B cell (primary cell): ENCODE data around the gene LARGE1. TPM values are rescaled to one million over a fixed set of nuclear protein-coding genes. Genes with fewer than 3 reads are reported as not detected.

Experiments
- ATAC-seq: fragments of 200-7000 bp; cut with Tn5 transposase; one replicate; pipeline ENCODE4 v1.10.0; 2021; ENCODE audit warnings: low read depth, mild to moderate bottlenecking, moderate number of reproducible peaks, moderate library complexity
- CTCF ChIA-PET: fragments of 350-600 bp; sonication (Branson Sonifier 250); formaldehyde crosslinking; loops from one replicate; lab custom pipeline; 2021; ENCODE audit warnings: antibody characterized with exemption, inconsistent platforms; lab: Charles Lee
- POLR2A ChIA-PET: fragments of 350-600 bp; sonication (Branson Sonifier 250); formaldehyde crosslinking; loops from one replicate; lab custom pipeline; 2021; ENCODE audit warnings: antibody characterized with exemption; lab: Charles Lee
- DNase-seq: peaks from one replicate; pipeline ENCODE4 v3.0.0; 2013
- H2AFZ ChIP-seq: 2 replicates; pipeline ENCODE4 v1.6.1; 2012; ENCODE audit warnings: mild to moderate bottlenecking, low read depth, low read length; ENCODE audit not compliant: insufficient read depth, poor library complexity, severe bottlenecking
- H3K27ac ChIP-seq, 2 donors: 1 replicate in 1 of 2; 2 replicates in 1 of 2; pipeline ENCODE4 v1.5.1; 2012 to 2013; ENCODE audit warnings: low read length in 2 of 2, mild to moderate bottlenecking in 2 of 2, moderate library complexity in 1 of 2
- H3K27me3 ChIP-seq, 4 experiments: fragments of 200-600 bp in 1 of 4; sonication (generic) in 1 of 4; replicated peaks in 1 of 4; 1 replicate in 2 of 4; 2 replicates in 2 of 4; pipeline versions ENCODE4 v1.6.1 to v1.7.0; 2013 to 2016; ENCODE audit warnings: low read length in 3 of 4, mild to moderate bottlenecking in 2 of 4, mixed read lengths in 1 of 4, moderate library complexity in 1 of 4; ENCODE audit not compliant: insufficient read depth in 4 of 4, control insufficient read depth in 3 of 4; ENCODE audit errors: control extremely low read depth in 1 of 4
- H3K36me3 ChIP-seq, 2 experiments: replicated peaks in 1 of 2; 1 replicate in 1 of 2; 2 replicates in 1 of 2; pipeline versions ENCODE4 v1.6.1 to v1.7.1; 2013; ENCODE audit warnings: low read length in 1 of 2; ENCODE audit not compliant: insufficient read depth in 2 of 2, control insufficient read depth in 1 of 2; ENCODE audit errors: control extremely low read depth in 1 of 2, extremely low read depth in 1 of 2
- H3K4me1 ChIP-seq, 2 donors: fragments of 200-600 bp in 1 of 2; sonication (generic) in 1 of 2; 1 replicate in 1 of 2; 2 replicates in 1 of 2; pipeline versions ENCODE4 v1.5.1 to v1.6.1; 2013 to 2017; ENCODE audit warnings: low read length in 2 of 2; ENCODE audit not compliant: control insufficient read depth in 2 of 2, insufficient read depth in 2 of 2
- H3K4me2 ChIP-seq: replicated peaks from 2 replicates; pipeline ENCODE3; 2012; ENCODE audit warnings: mild to moderate bottlenecking, low read depth, low read length; ENCODE audit not compliant: poor library complexity, severe bottlenecking
- H3K4me3 ChIP-seq, 5 experiments: fragments of 200-600 bp in 1 of 5; sonication (generic) in 1 of 5; 1 replicate in 3 of 5; 2 replicates in 2 of 5; pipeline versions ENCODE4 v1.5.1 to v1.7.0; 2011 to 2016; ENCODE audit warnings: low read length in 4 of 5, mild to moderate bottlenecking in 4 of 5, low read depth in 2 of 5, control low read depth in 1 of 5, moderate library complexity in 1 of 5; ENCODE audit not compliant: insufficient read depth in 1 of 5; ENCODE audit errors: control extremely low read depth in 1 of 5, extremely low read depth in 1 of 5
- H3K79me2 ChIP-seq: fragments of 200-600 bp; sonication (generic); one replicate; pipeline ENCODE4 v1.6.0; 2016; ENCODE audit warnings: low read length; ENCODE audit not compliant: control insufficient read depth, insufficient read depth
- H3K9ac ChIP-seq: fragments of 200-600 bp; sonication (generic); 2 replicates; pipeline ENCODE4 v1.6.1; 2017; ENCODE audit warnings: mild to moderate bottlenecking, low read length, moderate library complexity
- H3K9me3 ChIP-seq, 3 donors: one replicate each; pipeline versions ENCODE4 v1.6.1 to v1.7.1; 2013; ENCODE audit warnings: low read length in 2 of 3; ENCODE audit not compliant: control insufficient read depth in 2 of 3, insufficient read depth in 1 of 3; ENCODE audit errors: control extremely low read depth in 1 of 3
- H4K20me1 ChIP-seq: 2 replicates; pipeline ENCODE4 v1.6.0; 2012; ENCODE audit warnings: mild to moderate bottlenecking, low read length; ENCODE audit not compliant: insufficient read depth, control insufficient read depth, poor library complexity, severe bottlenecking
- H3K27ac Mint-ChIP-seq: one replicate; pipeline ENCODE4 v1.8.0; 2021; ENCODE audit warnings: mixed read lengths
- H3K27me3 Mint-ChIP-seq: one replicate; pipeline ENCODE4 v1.8.0; 2021; ENCODE audit warnings: mixed read lengths
- H3K4me1 Mint-ChIP-seq: one replicate; pipeline ENCODE4 v1.8.0; 2021; ENCODE audit warnings: mixed read lengths
- H3K4me3 Mint-ChIP-seq: one replicate; pipeline ENCODE4 v1.8.0; 2021; ENCODE audit warnings: mixed read lengths
- H3K9me3 Mint-ChIP-seq: one replicate; pipeline ENCODE4 v1.8.0; 2022; ENCODE audit warnings: mixed read lengths; ENCODE audit not compliant: insufficient read depth
- EZH2 ChIP-seq: IDR thresholded peaks from 2 replicates; pipeline ENCODE4 v1.6.1; 2012; ENCODE audit warnings: borderline replicate concordance, low read depth, mild to moderate bottlenecking, moderate library complexity, low read length; ENCODE audit not compliant: insufficient read depth, poor library complexity, severe bottlenecking
- WGBS: methylation state at CpG from one replicate; pipeline ENCODE4 v1.1.5; 2013; ENCODE audit warnings: missing lambda C conversion rate; ENCODE audit not compliant: insufficient coverage; 5-methylcytosine and 5-hydroxymethylcytosine counted together
- intact Hi-C: fragments of 100-400 bp; cut with micrococcal nuclease; formaldehyde crosslinking; loops from one replicate; pipeline ENCODE4 v1.10.0; 2022
- polyA plus RNA-seq: library from polyadenylated mRNA; depleted of rRNA; stranded (reverse); fragments of >200 nt; gene quantifications from 2 replicates; pipeline ENCODE4 v1.2.3, GENCODE V29; 2012
- total RNA-seq, 2 donors: library from RNA; stranded (reverse); fragments of 120-200 nt in 1 of 2; gene quantifications; 1 replicate in 1 of 2; 2 replicates in 1 of 2; pipeline versions ENCODE4 v1.2.3 to v1.2.4, GENCODE V29; 2013 to 2022
- TF ChIP-seq, protein P1 (sequence below): fragments of 200-600 bp; IDR thresholded peaks from one replicate; pipeline ENCODE4 v1.8.0; 2022; ENCODE audit warnings: antibody characterized with exemption, mild to moderate bottlenecking

Gene LARGE1
- total and polyA plus RNA-seq, 2 donors (not counting 1 experiment from before 2014, with no cell fraction given), result 20.7 to 82.0 TPM

DNA sequence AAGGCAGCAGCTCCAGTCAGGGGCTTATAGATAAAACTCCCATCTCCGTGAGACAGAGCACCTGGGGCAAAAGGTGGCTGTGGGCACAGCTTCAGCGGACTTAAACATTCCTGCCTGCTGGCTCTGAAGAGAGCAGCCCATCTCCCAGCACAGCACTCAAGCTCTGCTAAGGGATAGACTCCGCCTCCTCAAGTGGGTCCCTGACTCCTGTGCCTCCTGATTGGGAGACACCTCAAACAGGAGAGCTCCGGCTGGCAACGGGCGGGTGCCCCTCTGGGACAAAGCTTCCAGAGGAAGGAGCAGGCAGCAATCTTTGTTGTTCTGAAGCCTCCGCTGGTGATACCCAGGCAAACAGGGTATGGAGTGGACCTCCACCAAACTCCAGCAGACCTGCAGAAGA is 279.4 kb downstream of the LARGE1 start:
- Histone ChIP-seq H3K4me2 (no peak overlapping the region), H3K27me3 (no peaks in the 10 kb centered on the region), H3K79me2 (peaks cover 4% of the 10 kb centered on the region), H3K27ac (no peak overlapping the region), H4K20me1 (no peaks in the 10 kb centered on the region), H3K4me3 (no peak overlapping the region), H3K9ac (no peak overlapping the region), H2AFZ (no peak overlapping the region), H3K36me3 (no peaks in the 10 kb centered on the region), H3K4me1 (no peaks in the 10 kb centered on the region), H3K9me3 (peaks cover 0 to 8% (median 3%) of the 10 kb centered on the region in 3 donors)
- ATAC-seq (no peak), DNase-seq (no peak)
- intact Hi-C loops, result no loop called here
- H3K27me3 Mint-ChIP-seq, result no peaks in the 10 kb centered on the region
- WGBS, result 81% methylated on average over 6 of the region's 7 CpGs
- H3K27ac Mint-ChIP-seq, result no peak overlapping the region
- peaks cover 4% of the 10 kb centered on the region for H3K9me3 Mint-ChIP-seq
- TF ChIP-seq, protein P1, sequence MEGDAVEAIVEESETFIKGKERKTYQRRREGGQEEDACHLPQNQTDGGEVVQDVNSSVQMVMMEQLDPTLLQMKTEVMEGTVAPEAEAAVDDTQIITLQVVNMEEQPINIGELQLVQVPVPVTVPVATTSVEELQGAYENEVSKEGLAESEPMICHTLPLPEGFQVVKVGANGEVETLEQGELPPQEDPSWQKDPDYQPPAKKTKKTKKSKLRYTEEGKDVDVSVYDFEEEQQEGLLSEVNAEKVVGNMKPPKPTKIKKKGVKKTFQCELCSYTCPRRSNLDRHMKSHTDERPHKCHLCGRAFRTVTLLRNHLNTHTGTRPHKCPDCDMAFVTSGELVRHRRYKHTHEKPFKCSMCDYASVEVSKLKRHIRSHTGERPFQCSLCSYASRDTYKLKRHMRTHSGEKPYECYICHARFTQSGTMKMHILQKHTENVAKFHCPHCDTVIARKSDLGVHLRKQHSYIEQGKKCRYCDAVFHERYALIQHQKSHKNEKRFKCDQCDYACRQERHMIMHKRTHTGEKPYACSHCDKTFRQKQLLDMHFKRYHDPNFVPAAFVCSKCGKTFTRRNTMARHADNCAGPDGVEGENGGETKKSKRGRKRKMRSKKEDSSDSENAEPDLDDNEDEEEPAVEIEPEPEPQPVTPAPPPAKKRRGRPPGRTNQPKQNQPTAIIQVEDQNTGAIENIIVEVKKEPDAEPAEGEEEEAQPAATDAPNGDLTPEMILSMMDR, result no peak
- no peak for TF ChIP-seq EZH2
- H3K4me3 Mint-ChIP-seq, result no peak overlapping the region
- H3K4me1 Mint-ChIP-seq, result peaks cover 48% of the 10 kb centered on the region
- ChIA-PET POLR2A (no interaction called here), CTCF (interaction anchor here (1.3 kb wide), 1 partner anchor 122 kb away, joined by 3 read pairs; no protein-coding TSS in a partner anchor)

DNA sequence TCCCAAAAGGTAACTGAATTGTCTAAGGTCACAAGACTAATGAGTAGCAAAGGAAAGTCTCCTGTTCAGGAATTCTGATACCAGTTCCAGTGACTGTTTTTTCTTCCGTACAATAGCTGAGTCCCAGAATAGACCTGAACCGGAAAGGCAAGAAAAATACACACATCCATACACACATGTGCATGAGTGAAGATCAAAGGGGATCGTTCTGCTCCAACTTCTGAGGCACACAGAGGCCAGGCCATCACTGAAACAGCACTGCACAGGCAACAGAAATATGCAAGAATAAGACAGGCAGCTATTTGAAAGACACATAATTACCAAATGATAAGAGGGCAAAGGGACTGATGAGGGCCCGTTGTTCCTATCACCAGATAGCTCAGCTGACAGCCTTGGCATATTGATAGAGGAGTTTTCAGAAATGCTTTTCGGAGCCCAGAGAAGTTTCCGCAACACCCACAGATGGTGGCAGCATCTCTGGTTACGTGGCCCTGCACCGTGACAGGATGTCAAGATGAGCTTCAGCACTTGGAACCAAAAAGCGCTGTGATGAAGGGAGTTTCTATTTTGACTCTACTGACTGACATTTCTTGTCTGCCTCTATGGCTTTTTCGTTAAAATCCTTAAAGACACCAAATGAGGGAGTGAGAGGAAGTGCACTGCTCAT is 280.6 kb downstream of the LARGE1 start:
- no peaks in the 10 kb centered on the region for H3K36me3 ChIP-seq
- H3K27ac Mint-ChIP-seq, result no peak overlapping the region
- H3K9me3 Mint-ChIP-seq, result peaks cover 4% of the 10 kb centered on the region
- no peak overlapping the region for H3K4me3 ChIP-seq
- 97% methylated on average over 5 of the region's 10 CpGs for WGBS
- H3K4me1 ChIP-seq, result no peaks in the 10 kb centered on the region
- no peaks in the 10 kb centered on the region for H3K27me3 Mint-ChIP-seq
- CTCF ChIA-PET, result no interaction called here
- no peak overlapping the region for H3K4me2 ChIP-seq
- no peak overlapping the region for H3K4me3 Mint-ChIP-seq
- no peak overlapping the region for H3K9ac ChIP-seq
- peaks cover 4% of the 10 kb centered on the region for H3K79me2 ChIP-seq
- no peak for ATAC-seq
- no peak overlapping the region for H3K27ac ChIP-seq
- intact Hi-C loops, result no loop called here
- POLR2A ChIA-PET, result no interaction called here
- TF ChIP-seq, protein P1, result no peak
- TF ChIP-seq EZH2, result no peak
- no peak overlapping the region for H2AFZ ChIP-seq
- H3K9me3 ChIP-seq, result peaks cover 0 to 8% (median 3%) of the 10 kb centered on the region in 3 donors
- H3K4me1 Mint-ChIP-seq, result peaks cover 36% of the 10 kb centered on the region
- no peaks in the 10 kb centered on the region for H3K27me3 ChIP-seq
- no peaks in the 10 kb centered on the region for H4K20me1 ChIP-seq
- DNase-seq, result no peak
